Kidney (tissue), 14 donors: ENCODE measurements around the gene KCNB1. TPM values are rescaled to one million over a fixed set of nuclear protein-coding genes. Genes with fewer than 3 reads are reported as not detected.

ENCODE experiments used
- DNase-seq, 5 donors: peaks; one replicate each; pipeline ENCODE4 v3.0.0-alpha.2; 2013 to 2020
- FAIRE-seq: peaks from 2 replicates; lab custom pipeline; 2012; peaks lifted over from hg19 to GRCh38; lab: Jason Lieb, UNC
- H3K27ac ChIP-seq, 2 donors: one replicate each; pipeline ENCODE4 v1.7.0; 2013; ENCODE audit warnings: low read depth in 2 of 2, low read length in 2 of 2, inconsistent platforms in 1 of 2
- H3K27me3 ChIP-seq: one replicate; pipeline ENCODE4 v1.7.1; 2013; ENCODE audit warnings: low read length, inconsistent platforms; ENCODE audit not compliant: control insufficient read depth, insufficient read depth
- H3K36me3 ChIP-seq, 3 donors: one replicate each; pipeline versions ENCODE4 v1.7.0 to v1.7.1; 2013; ENCODE audit warnings: low read length in 3 of 3, control low read depth in 1 of 3, inconsistent platforms in 1 of 3; ENCODE audit not compliant: insufficient read depth in 3 of 3, control insufficient read depth in 2 of 3
- H3K4me1 ChIP-seq, 3 donors: one replicate each; pipeline versions ENCODE4 v1.7.0 to v1.7.1; 2013; ENCODE audit warnings: low read length in 3 of 3, inconsistent platforms in 1 of 3, low read depth in 1 of 3; ENCODE audit not compliant: control insufficient read depth in 2 of 3, insufficient read depth in 2 of 3
- H3K4me3 ChIP-seq, 3 donors: one replicate each; pipeline versions ENCODE4 v1.7.0 to v1.8.1; 2013; ENCODE audit warnings: low read length in 3 of 3, control low read depth in 1 of 3, inconsistent platforms in 1 of 3
- H3K9ac ChIP-seq, 3 donors: one replicate each; pipeline versions ENCODE4 v1.7.0 to v1.7.1; 2013; ENCODE audit warnings: low read length in 3 of 3, control low read depth in 1 of 3, inconsistent platforms in 1 of 3
- H3K9me3 ChIP-seq, 3 donors: one replicate each; pipeline versions ENCODE4 v1.7.0 to v1.7.1; 2013; ENCODE audit warnings: low read length in 3 of 3, control low read depth in 1 of 3, inconsistent platforms in 1 of 3; ENCODE audit not compliant: control insufficient read depth in 2 of 3, insufficient read depth in 1 of 3
- intact Hi-C: fragments of 100-400 bp; cut with DNase I; formaldehyde crosslinking; loops from one replicate; pipeline ENCODE4 v1.11.1; 2022
- polyA plus RNA-seq: library from polyadenylated mRNA; stranded (reverse); fragments of 350-450 nt; fragmentation: Illumina TruSeq; extraction: RNeasy Lipid Tissue Mini Kit (QIAGEN cat#74804); gene quantifications from one replicate; pipeline ENCODE4 v1.2.3, GENCODE V29; 2014; ENCODE audit warnings: low read depth, low replicate concordance; ENCODE audit not compliant: insufficient read depth
- total RNA-seq: library from RNA; stranded (reverse); fragmentation: NEBNext Ultra II Directional; extraction: Animal tissue kit (Norgen Biotek cat#: 25700); gene quantifications from one replicate; pipeline ENCODE4 v1.2.1, GENCODE V29; 2021
- TF ChIP-seq, protein P1 (sequence below): IDR thresholded peaks from 3 replicates; pipeline ENCODE4 v1.5.1; 2012; ENCODE audit warnings: mild to moderate bottlenecking, moderate library complexity, borderline replicate concordance; ENCODE audit not compliant: insufficient read depth; ENCODE audit errors: extremely low read depth
- donor health status: control.
- donor health status: control.
- donor health status: control.
- donor health status: control.
- donor health status: control.
- donor health status: DM: yes; HTN: yes; CAD: no.
- donor health status: Normal renal cell carcinoma (clear cell type).

KCNB1 gene
- total and polyA plus RNA-seq, 2 donors from 2014 or later = 0.26 to 1.2 TPM

DNA sequence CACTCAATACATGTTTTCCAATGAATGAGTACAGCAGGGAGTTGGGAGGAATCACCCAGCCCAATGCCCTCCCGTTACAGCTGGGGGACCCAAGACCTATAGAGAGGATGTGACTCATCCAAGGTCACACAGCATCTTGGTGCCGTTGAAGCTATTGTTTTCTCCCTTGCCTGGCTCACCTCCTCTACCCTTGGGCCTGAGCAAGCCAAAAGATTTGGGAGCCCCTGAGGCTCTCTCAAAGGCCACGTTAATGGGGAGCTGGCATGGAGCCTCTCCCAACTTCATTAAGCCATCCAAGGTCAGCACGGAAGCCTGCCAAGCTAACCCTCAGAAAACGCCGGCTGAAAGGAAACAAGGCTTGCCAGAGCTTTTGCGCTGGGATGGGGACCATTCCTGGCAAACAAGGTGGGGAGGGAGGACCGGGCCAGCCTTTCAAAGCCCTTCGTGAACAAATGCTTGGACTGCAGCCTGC is 30.4 kb downstream of the KCNB1 start:
- Histone ChIP-seq H3K9ac (no peak overlapping the region), H3K27ac (no peak overlapping the region), H3K9me3 (no peaks in the 10 kb centered on the region), H3K27me3 (no peaks in the 10 kb centered on the region), H3K4me3 (no peak overlapping the region), H3K36me3 (no peaks in the 10 kb centered on the region), H3K4me1 (no peaks in the 10 kb centered on the region)
- TF ChIP-seq, protein P1, sequence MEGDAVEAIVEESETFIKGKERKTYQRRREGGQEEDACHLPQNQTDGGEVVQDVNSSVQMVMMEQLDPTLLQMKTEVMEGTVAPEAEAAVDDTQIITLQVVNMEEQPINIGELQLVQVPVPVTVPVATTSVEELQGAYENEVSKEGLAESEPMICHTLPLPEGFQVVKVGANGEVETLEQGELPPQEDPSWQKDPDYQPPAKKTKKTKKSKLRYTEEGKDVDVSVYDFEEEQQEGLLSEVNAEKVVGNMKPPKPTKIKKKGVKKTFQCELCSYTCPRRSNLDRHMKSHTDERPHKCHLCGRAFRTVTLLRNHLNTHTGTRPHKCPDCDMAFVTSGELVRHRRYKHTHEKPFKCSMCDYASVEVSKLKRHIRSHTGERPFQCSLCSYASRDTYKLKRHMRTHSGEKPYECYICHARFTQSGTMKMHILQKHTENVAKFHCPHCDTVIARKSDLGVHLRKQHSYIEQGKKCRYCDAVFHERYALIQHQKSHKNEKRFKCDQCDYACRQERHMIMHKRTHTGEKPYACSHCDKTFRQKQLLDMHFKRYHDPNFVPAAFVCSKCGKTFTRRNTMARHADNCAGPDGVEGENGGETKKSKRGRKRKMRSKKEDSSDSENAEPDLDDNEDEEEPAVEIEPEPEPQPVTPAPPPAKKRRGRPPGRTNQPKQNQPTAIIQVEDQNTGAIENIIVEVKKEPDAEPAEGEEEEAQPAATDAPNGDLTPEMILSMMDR = no peak
- intact Hi-C loops = no loop called here
- DNase-seq (no peak), FAIRE-seq (no peak)

DNA sequence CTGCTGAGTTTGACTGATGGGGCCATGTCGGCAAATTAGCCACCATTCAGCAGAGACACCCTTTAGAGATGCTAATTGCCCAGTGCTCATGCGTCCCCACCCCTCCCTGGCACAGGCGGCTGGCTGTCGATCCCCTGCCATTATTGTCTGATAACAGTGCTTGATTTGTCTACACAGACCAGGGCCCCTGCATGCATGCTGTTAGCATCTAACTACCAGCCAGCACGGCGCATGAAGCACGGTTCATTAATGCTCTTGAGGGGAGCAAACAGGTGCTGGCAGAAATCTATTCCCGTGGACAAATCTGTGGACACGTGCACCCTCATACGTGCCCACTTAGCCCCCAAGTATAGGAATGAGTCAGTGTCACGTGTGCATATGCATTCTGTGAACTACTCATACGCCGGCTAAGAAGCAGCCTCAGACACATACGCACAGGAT is 32.2 kb downstream of the KCNB1 start:
- intact Hi-C loops = no loop called here
- no peaks in the 10 kb centered on the region for H3K9me3 ChIP-seq
- TF ChIP-seq, protein P1 = no peak
- no peak overlapping the region for H3K27ac ChIP-seq
- FAIRE-seq (no peak), DNase-seq (no peak)
- no peak overlapping the region for H3K4me3 ChIP-seq
- no peaks in the 10 kb centered on the region for H3K36me3 ChIP-seq
- H3K4me1 ChIP-seq = no peaks in the 10 kb centered on the region
- no peak overlapping the region for H3K9ac ChIP-seq
- no peaks in the 10 kb centered on the region for H3K27me3 ChIP-seq

DNA sequence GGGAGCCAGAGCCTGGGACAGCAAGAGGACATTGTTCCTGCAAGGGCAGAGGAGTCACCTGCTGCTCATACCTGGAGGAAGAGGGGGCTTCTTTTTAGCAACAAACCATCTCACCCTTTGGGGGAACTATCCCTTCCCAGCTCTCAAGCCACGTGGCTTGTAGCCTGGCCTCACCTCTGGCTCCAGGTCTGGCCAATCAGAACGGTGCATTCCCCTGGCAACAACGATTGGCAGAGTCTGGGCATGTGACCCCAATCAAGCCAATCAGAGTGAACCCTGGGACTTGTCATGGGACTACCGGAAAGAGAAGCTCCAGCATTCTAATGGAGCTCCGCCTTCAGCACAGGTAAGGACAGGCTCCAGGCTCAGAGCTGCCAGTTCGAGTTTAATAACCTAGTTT is 33.6 kb downstream of the KCNB1 start:
- Histone ChIP-seq H3K27ac (no peak overlapping the region), H3K9me3 (no peaks in the 10 kb centered on the region), H3K4me1 (no peaks in the 10 kb centered on the region), H3K36me3 (no peaks in the 10 kb centered on the region), H3K9ac (no peak overlapping the region), H3K27me3 (no peaks in the 10 kb centered on the region), H3K4me3 (no peak overlapping the region)
- DNase-seq = no peak
- TF ChIP-seq, protein P1 = no peak
- FAIRE-seq = no peak
- intact Hi-C loops = no loop called here
